HepG2 (cell line): Measurements from ENCODE around the gene EMCN. TPM values are rescaled to one million over a fixed set of nuclear protein-coding genes. Genes with fewer than 3 reads are reported as not detected.

Experiments
- ATAC-seq: fragments of 200-7000 bp; cut with Tn5 transposase; 3 replicates; pipeline ENCODE4 v1.9.1; 2020; ENCODE audit warnings: mild to moderate bottlenecking, moderate library complexity
- BruUV-seq: library from RNA; stranded (reverse); fragments of 400-500 nt; replicated peaks from 2 replicates; lab custom pipeline; 2021; lab: Mats Ljungman, UMichigan
- CTCF ChIA-PET: fragments of 300-600 bp; formaldehyde crosslinking; extraction: SDS; loops from one replicate; lab custom pipeline; 2021; ENCODE audit warnings: low total read pairs, inconsistent platforms, low intra/inter-chr PET ratio; lab: Yijun Ruan, JAX
- POLR2A ChIA-PET: fragments of 350-600 bp; sonication (Branson Sonifier 250); formaldehyde crosslinking; loops from one replicate; lab custom pipeline; 2020; ENCODE audit warnings: antibody characterized with exemption, inconsistent platforms; lab: Yijun Ruan, JAX
- DNase-seq: peaks from one replicate; pipeline ENCODE4 v3.0.0-alpha.2; 2015; ENCODE audit warnings: low spot score
- FAIRE-seq: peaks from 3 replicates; lab custom pipeline; 2011; peaks lifted over from hg19 to GRCh38; lab: Jason Lieb, UNC
- H2AFZ ChIP-seq: one replicate; pipeline ENCODE4 v1.6.1; 2011; ENCODE audit warnings: low read length, inconsistent platforms
- H3K27ac ChIP-seq: fragments of 300-600 bp; 3 replicates; pipeline ENCODE4 v1.8.0; 2011; ENCODE audit warnings: mixed run types, mild to moderate bottlenecking, mixed read lengths, low read length, inconsistent platforms; ENCODE audit not compliant: insufficient read depth; ENCODE audit errors: extremely low read length
- H3K27me3 ChIP-seq, 2 experiments: fragments of 200-600 bp in 1 of 2; 2 replicates in 1 of 2; 3 replicates in 1 of 2; pipeline versions ENCODE4 v1.6.0 to v1.8.0; 2011; ENCODE audit warnings: low read length in 2 of 2, mild to moderate bottlenecking in 2 of 2, moderate library complexity in 2 of 2, inconsistent platforms in 1 of 2; ENCODE audit not compliant: insufficient read depth in 2 of 2, control insufficient read depth in 1 of 2
- H3K36me3 ChIP-seq, 2 experiments: fragments of 200-600 bp in 1 of 2; replicated peaks in 1 of 2; 2 replicates in 1 of 2; 3 replicates in 1 of 2; pipeline versions ENCODE4 v1.5.1 to v1.8.0; 2011; ENCODE audit warnings: low read length in 2 of 2, inconsistent platforms in 1 of 2; ENCODE audit not compliant: insufficient read depth in 2 of 2, control insufficient read depth in 1 of 2
- H3K4me1 ChIP-seq: 2 replicates; pipeline ENCODE4 v1.5.1; 2012; ENCODE audit warnings: low read length, inconsistent platforms; ENCODE audit not compliant: insufficient read depth
- H3K4me2 ChIP-seq: 2 replicates; pipeline ENCODE4 v1.6.0; 2011; ENCODE audit warnings: low read depth, low read length, inconsistent platforms
- H3K4me3 ChIP-seq, 3 experiments: fragments of 200-600 bp in 1 of 3; sonication (generic), shearing (Covaris generic) in 1 of 3; replicated peaks in 1 of 3; 2 replicates each; pipeline ENCODE4 v1.5.1; 2011 to 2016; ENCODE audit warnings: low read length in 3 of 3, inconsistent platforms in 2 of 3, low read depth in 2 of 3, mild to moderate bottlenecking in 2 of 3, control low read depth in 1 of 3, mixed read lengths in 1 of 3; ENCODE audit not compliant: insufficient read depth in 1 of 3
- H3K79me2 ChIP-seq: one replicate; pipeline ENCODE4 v1.6.1; 2011; ENCODE audit warnings: low read length, inconsistent platforms; ENCODE audit not compliant: insufficient read depth
- H3K9ac ChIP-seq: 2 replicates; pipeline ENCODE4 v1.6.0; 2011; ENCODE audit warnings: mild to moderate bottlenecking, low read depth, low read length, inconsistent platforms; ENCODE audit not compliant: insufficient read depth
- H3K9me3 ChIP-seq: 2 replicates; pipeline ENCODE4 v1.5.1; 2012; ENCODE audit warnings: mild to moderate bottlenecking, low read length
- H4K20me1 ChIP-seq: 2 replicates; pipeline ENCODE4 v1.6.0; 2011; ENCODE audit warnings: inconsistent platforms, mild to moderate bottlenecking, low read length, moderate library complexity; ENCODE audit not compliant: insufficient read depth
- MBNL3 ChIP-seq: fragments of 250-450 bp; sonication (Bioruptor Pico); conservative IDR thresholded peaks from 2 replicates; pipeline ENCODE4 v1.8.0; 2022; ENCODE audit warnings: mild to moderate bottlenecking, inconsistent platforms
- PLRG1 ChIP-seq: fragments of 450-650 bp; conservative IDR thresholded peaks from 2 replicates; pipeline ENCODE4 v1.6.1; 2016
- ZFP1 ChIP-seq: IDR thresholded peaks from 2 replicates; pipeline ENCODE4 v1.6.1; 2016
- ZIK1 ChIP-seq: sonication (generic); formaldehyde crosslinking; IDR thresholded peaks from 2 replicates; pipeline ENCODE4 v1.5.0; 2020; ENCODE audit warnings: mild to moderate bottlenecking, low read depth, missing genetic modification reagents, borderline replicate concordance
- ZNF670 ChIP-seq: sonication (generic); formaldehyde crosslinking; IDR thresholded peaks from 2 replicates; pipeline ENCODE4 v1.8.0; 2022; ENCODE audit warnings: mild to moderate bottlenecking, missing genetic modification reagents, borderline replicate concordance
- ZNF780A ChIP-seq: sonication (generic); formaldehyde crosslinking; IDR thresholded peaks from 2 replicates; pipeline ENCODE4 v1.8.0; 2022; ENCODE audit warnings: mild to moderate bottlenecking, missing genetic modification reagents, moderate library complexity
- WGBS: methylation state at CpG from one replicate; pipeline ENCODE4 v1.1.6; 2017; ENCODE audit warnings: low lambda C conversion rate; 5-methylcytosine and 5-hydroxymethylcytosine counted together
- in situ Hi-C: cut with HindIII; loops from 2 replicates; pipeline ENCODE4 v1.10.0; 2017; ENCODE audit warnings: low pct_unique_long_range_greater_than_20kb; ENCODE audit not compliant: extremely low pct_ligation_motif_present
- intact Hi-C: fragments of 100-400 bp; cut with micrococcal nuclease; formaldehyde crosslinking; loops from one replicate; pipeline ENCODE4 v1.10.0; 2022; ENCODE audit not compliant: unreplicated experiment
- polyA plus RNA-seq, 8 experiments: library from polyadenylated mRNA; depleted of rRNA in 3 of 8; stranded (reverse) in 7 of 8; unstranded in 1 of 8; fragments of >200 nt; fragmentation: Illumina TruSeq in 4 of 8; extraction: Trizol in 4 of 8; gene quantifications; 2 replicates each; pipeline versions ENCODE4 v1.2.1 to v1.2.3, GENCODE V29; 2011 to 2016; ENCODE audit warnings: low read depth in 4 of 8, missing spikeins in 1 of 8, mixed read lengths in 1 of 8; ENCODE audit not compliant: insufficient read depth in 1 of 8
- total RNA-seq, 5 experiments: library from RNA; depleted of rRNA; stranded (reverse); fragments of >200 nt; fragmentation: Illumina TruSeq; extraction: Trizol; gene quantifications; 2 replicates each; pipeline ENCODE4 v1.2.3, GENCODE V29; 2016; ENCODE audit warnings: low read depth in 1 of 5
- TF ChIP-seq, protein P1 (sequence below): sonication (generic); formaldehyde crosslinking; IDR thresholded peaks from 2 replicates; pipeline ENCODE4 v1.5.0; 2020; ENCODE audit warnings: mild to moderate bottlenecking, missing genetic modification reagents, borderline replicate concordance

The EMCN gene
- total and polyA plus RNA-seq, 2 of the 13 experiments (the other 11 are each of a cell fraction or from before 2014, with no cell fraction given): not detected

DNA sequence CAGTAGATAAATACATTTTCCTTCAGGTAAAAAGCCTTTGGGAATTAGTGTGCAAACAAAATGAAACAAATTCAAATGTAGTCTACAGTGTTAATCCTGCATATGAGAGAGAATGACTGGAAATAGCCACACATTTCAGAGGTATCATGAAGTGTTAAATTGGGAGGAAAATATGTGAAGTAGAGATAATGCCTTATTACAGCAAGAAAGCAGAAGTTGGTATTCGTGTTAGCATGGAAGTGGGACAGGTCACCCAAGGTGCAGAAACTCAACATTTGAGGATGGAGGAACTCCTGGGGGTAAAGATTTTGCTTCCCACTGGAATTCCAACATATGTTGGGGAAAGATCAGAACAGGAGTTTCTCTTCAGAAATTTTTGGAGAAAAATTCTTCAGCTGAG lies 51.3 kb downstream of the EMCN start:
- ChIA-PET CTCF (no interaction called here), POLR2A (no interaction called here)
- H3K4me1 ChIP-seq: no peaks in the 10 kb centered on the region
- no peak overlapping the region for H3K4me2 ChIP-seq
- no peak for ATAC-seq
- H3K27ac ChIP-seq: no peak overlapping the region
- no TSS peak for BruUV-seq
- DNase-seq: no peak
- no peak overlapping the region for H3K9ac ChIP-seq
- intact Hi-C loops (no loop called here), in situ Hi-C loops (no loop called here)
- WGBS: 0% methylated on average over 1 of the region's 1 CpG
- no peaks in the 10 kb centered on the region for H4K20me1 ChIP-seq
- no peak for TF ChIP-seq ZIK1 (CRISPR knock-in tag)
- TF ChIP-seq ZNF670 (CRISPR knock-in tag): no peak
- no peak for TF ChIP-seq MBNL3 (CRISPR knock-in tag)
- TF ChIP-seq, protein P1, sequence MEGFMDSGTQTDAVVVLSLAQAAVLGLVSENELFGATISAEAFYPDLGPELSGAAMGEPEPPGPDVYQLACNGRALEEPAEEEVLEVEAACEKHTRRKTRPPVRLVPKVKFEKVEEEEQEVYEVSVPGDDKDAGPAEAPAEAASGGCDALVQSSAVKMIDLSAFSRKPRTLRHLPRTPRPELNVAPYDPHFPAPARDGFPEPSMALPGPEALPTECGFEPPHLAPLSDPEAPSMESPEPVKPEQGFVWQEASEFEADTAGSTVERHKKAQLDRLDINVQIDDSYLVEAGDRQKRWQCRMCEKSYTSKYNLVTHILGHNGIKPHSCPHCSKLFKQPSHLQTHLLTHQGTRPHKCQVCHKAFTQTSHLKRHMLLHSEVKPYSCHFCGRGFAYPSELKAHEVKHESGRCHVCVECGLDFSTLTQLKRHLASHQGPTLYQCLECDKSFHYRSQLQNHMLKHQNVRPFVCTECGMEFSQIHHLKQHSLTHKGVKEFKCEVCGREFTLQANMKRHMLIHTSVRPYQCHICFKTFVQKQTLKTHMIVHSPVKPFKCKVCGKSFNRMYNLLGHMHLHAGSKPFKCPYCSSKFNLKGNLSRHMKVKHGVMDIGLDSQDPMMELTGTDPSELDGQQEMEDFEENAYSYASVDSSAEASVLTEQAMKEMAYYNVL (CRISPR knock-in tag): no peak
- TF ChIP-seq ZFP1: no peak
- no peak for TF ChIP-seq PLRG1
- no peak for TF ChIP-seq ZNF780A (CRISPR knock-in tag)
- no peaks in the 10 kb centered on the region for H3K36me3 ChIP-seq
- H3K4me3 ChIP-seq: no peak overlapping the region
- no peaks in the 10 kb centered on the region for H3K79me2 ChIP-seq
- FAIRE-seq: no peak
- no peaks in the 10 kb centered on the region for H3K9me3 ChIP-seq
- no peaks in the 10 kb centered on the region for H3K27me3 ChIP-seq
- no peak overlapping the region for H2AFZ ChIP-seq
